ENCODE results near the gene BTBD6. TPM values are rescaled to one million over a fixed set of nuclear protein-coding genes. Genes with fewer than 3 reads are reported as not detected.

The BTBD6 gene
- total and polyA plus RNA-seq, 10 donors: 19.1 to 31.4 (median 25.5) TPM

DNA sequence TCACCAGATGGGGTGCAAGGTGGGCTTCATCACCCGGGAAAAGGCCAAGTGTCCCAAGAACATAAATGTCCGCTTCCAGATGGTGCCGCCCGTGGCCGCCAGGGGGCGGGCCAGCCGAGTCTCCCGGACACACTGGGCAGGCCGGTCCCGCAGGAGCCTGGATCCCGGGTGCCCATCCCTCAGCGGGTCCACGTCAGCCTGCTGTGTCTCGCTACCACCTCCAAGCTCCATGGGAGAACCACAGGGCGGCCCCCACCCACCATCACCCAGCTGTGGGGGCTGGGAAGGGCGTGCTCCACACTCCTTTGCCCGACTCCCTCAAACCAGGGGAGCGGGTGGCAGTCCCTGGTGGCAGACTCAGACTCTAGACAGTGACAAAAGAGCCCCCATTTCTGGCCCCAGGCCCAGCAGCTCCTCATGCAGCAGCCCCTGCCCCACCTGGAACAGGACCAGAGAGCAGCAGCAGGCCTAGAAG lies 45.2 kb upstream of the BTBD6 start:
- Histone ChIP-seq H3K4me3 (no peak overlapping the region), H3K4me1 (peaks cover 20 to 82% (median 50%) of the 10 kb centered on the region in 6 donors), H3K27me3 (replicated peaks in 1 of 7) (peaks cover 0 to 67% (median 25%) of the 10 kb centered on the region in 7 donors), H3K9me3 (no peaks in the 10 kb centered on the region), H3K36me3 (no peaks in the 10 kb centered on the region), H3K27ac (peak overlapping the region in 1 of 8 donors; percentile 16)
- WGBS, 5 donors: 1 to 11% (median 8%) methylated on average over 2 to 18 of the region's 18 CpGs
- no peak for TF ChIP-seq POLR2A (IDR thresholded peaks at IDR 0.05)
- TF ChIP-seq POLR2AphosphoS5 (IDR thresholded peaks at IDR 0.05): peak; percentile 11 to 74 (median 58)
- TF ChIP-seq, protein P1, sequence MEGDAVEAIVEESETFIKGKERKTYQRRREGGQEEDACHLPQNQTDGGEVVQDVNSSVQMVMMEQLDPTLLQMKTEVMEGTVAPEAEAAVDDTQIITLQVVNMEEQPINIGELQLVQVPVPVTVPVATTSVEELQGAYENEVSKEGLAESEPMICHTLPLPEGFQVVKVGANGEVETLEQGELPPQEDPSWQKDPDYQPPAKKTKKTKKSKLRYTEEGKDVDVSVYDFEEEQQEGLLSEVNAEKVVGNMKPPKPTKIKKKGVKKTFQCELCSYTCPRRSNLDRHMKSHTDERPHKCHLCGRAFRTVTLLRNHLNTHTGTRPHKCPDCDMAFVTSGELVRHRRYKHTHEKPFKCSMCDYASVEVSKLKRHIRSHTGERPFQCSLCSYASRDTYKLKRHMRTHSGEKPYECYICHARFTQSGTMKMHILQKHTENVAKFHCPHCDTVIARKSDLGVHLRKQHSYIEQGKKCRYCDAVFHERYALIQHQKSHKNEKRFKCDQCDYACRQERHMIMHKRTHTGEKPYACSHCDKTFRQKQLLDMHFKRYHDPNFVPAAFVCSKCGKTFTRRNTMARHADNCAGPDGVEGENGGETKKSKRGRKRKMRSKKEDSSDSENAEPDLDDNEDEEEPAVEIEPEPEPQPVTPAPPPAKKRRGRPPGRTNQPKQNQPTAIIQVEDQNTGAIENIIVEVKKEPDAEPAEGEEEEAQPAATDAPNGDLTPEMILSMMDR (IDR thresholded peaks at IDR 0.05 in 8 of 11, conservative IDR thresholded peaks at IDR 0.05 in 3 of 11): peak; percentile 56 to 96 (median 85)
- intact Hi-C loops (cut with DNase I; ENCODE audit: low total_unique reads): loop anchor here (5.0 kb wide), 1 partner anchor 149 kb away; no protein-coding TSS in a partner anchor
- peak; percentile 91 for DNase-seq

DNA sequence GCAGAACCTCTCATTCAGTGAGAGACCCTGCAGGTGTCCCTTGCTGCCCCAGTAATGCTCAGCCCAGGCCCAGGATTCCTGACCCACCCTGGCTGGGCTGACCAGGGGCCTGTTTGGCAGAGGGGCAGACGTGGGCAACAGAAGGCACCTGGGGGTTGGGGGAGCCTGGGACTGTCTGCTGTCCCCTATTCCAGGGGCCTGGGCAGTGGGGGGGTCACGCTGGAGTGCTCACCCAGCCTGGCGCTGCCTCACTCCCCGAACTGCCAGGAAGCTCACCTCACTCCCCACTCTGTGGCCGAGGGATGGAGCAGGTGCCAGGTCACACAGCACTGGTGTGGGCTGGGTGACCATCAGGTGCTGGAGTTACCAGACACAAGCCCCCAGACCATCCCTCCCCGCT lies 44.6 kb upstream of the BTBD6 start:
- Histone ChIP-seq H3K4me1 (peaks cover 20 to 76% (median 46%) of the 10 kb centered on the region in 6 donors), H3K27me3 (replicated peaks in 1 of 7) (peaks cover 0 to 61% (median 25%) of the 10 kb centered on the region in 7 donors), H3K4me3 (no peak overlapping the region), H3K9me3 (no peaks in the 10 kb centered on the region), H3K36me3 (peaks cover 0 to 1% (median 0%) of the 10 kb centered on the region in 6 donors), H3K27ac (no peak overlapping the region)
- DNase-seq: no peak
- intact Hi-C loops (cut with DNase I; ENCODE audit: low total_unique reads): loop anchor here (5.0 kb wide), 1 partner anchor 149 kb away; no protein-coding TSS in a partner anchor
- no peak for TF ChIP-seq POLR2AphosphoS5 (IDR thresholded peaks at IDR 0.05)
- TF ChIP-seq, protein P1 (IDR thresholded peaks at IDR 0.05 in 8 of 11, conservative IDR thresholded peaks at IDR 0.05 in 3 of 11): no peak
- TF ChIP-seq POLR2A (IDR thresholded peaks at IDR 0.05): no peak
- WGBS, 5 donors: 73 to 81% (median 75%) methylated on average over 2 to 6 of the region's 6 CpGs

DNA sequence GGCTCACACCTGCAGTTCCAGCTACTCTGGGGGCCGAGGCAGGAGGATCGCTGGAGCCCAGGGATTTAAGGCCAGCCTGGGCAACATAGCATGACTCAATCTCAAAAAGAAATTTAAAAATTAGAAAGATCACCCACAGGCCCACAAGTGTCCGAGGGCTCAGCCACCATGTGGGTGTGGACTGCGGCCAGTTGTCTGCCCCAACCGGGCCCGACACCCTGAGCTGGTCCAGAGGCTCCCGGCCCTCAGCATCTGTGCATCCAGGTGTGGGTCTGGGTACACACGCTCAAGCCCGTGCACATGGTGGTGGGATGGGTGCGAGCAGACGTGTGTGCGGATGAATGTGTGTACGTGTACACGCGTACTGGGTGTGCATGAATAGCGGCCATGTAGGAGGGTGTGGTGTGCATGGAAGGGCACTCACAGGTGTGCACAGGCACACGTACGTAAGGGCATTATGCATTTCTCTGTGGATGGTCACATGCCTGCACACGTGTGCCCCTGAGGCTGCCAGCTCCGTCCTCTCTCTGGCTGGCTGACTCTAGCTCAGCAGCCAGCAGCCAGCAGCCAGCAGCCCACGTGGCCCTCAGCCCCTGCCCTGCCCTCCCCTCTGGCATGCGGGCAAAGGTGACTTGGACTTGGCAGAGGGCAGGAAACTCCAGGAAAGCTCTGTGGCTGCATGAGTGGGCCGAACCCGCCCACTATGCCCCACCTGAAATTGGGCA lies 44.0 kb upstream of the BTBD6 start:
- TF ChIP-seq POLR2A (IDR thresholded peaks at IDR 0.05): no peak
- TF ChIP-seq POLR2AphosphoS5 (IDR thresholded peaks at IDR 0.05): peak; percentile 27 to 63 (median 49)
- no peaks in the 10 kb centered on the region for H3K9me3 ChIP-seq
- H3K27ac ChIP-seq: no peak overlapping the region
- 58 to 65% (median 63%) methylated on average over 20 to 24 of the region's 24 CpGs for WGBS, 5 donors
- intact Hi-C loops (cut with DNase I; ENCODE audit: low total_unique reads): loop anchor here (5.0 kb wide), 1 partner anchor 148 kb away; no protein-coding TSS in a partner anchor
- H3K36me3 ChIP-seq: peaks cover 0 to 8% (median 5%) of the 10 kb centered on the region in 6 donors
- H3K4me3 ChIP-seq: no peak overlapping the region
- DNase-seq: no peak
- peaks cover 0 to 54% (median 25%) of the 10 kb centered on the region in 7 donors for H3K27me3 ChIP-seq (replicated peaks in 1 of 7)
- H3K4me1 ChIP-seq: peaks cover 20 to 70% (median 41%) of the 10 kb centered on the region in 6 donors

DNA sequence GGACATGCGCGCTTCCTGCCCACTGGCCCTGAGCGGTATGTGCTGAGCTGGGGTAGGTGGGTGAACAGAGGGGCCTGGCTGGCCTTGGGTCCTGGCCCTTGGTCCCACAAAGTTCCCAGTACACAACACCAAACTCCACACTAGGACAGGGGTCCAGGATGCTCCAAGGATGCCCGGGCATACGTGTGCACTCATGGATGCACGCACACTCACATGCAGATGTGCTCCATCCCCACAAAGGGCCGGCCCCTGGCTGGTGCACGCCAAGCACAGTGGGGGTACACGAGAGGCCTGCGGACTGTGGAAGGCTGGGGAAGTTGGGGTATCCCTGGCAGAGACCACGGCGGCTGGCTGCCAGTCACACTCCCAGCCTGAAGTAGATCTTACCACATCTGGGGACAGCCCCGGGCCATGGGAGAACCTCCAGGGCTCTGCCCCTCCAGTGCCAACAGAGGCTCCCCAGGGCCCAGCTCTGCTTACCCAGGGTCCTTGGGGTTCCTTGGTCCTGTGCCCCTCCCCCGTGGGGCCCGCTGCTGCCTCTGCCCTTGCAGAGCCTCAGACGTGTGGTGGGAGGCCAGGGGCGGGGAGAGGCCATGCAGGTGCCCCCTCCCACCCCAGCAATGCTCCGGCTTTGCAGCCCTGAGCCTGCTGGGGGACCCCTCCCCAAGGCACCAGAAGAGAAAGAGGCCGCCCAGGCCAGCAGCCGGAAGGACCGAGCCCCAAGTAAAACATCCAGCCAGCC lies 43.2 kb upstream of the BTBD6 start:
- Histone ChIP-seq H3K27me3 (replicated peaks in 1 of 7) (peaks cover 0 to 47% (median 23%) of the 10 kb centered on the region in 7 donors), H3K4me3 (no peak overlapping the region), H3K27ac (no peak overlapping the region), H3K36me3 (peaks cover 0 to 15% (median 12%) of the 10 kb centered on the region in 6 donors), H3K4me1 (peaks cover 20 to 62% (median 37%) of the 10 kb centered on the region in 6 donors), H3K9me3 (no peaks in the 10 kb centered on the region)
- WGBS, 5 donors: 46 to 67% (median 65%) methylated on average over 11 to 21 of the region's 21 CpGs
- TF ChIP-seq, protein P1 (IDR thresholded peaks at IDR 0.05 in 8 of 11, conservative IDR thresholded peaks at IDR 0.05 in 3 of 11): no peak
- peak in 1 of 3 donors; percentile 14 for TF ChIP-seq POLR2AphosphoS5 (IDR thresholded peaks at IDR 0.05)
- no peak for DNase-seq
- intact Hi-C loops (cut with DNase I; ENCODE audit: low total_unique reads): loop anchor here (5.0 kb wide), 1 partner anchor 147 kb away; no protein-coding TSS in a partner anchor
